GM19324 (cell line): ENCODE measurements around the gene FBLIM1.
A peak's percentile ranks its signal among the peaks of the same experiment; 100 is the strongest.

Experiments
- ATAC-seq: cut with Tn5 transposase; IDR thresholded peaks from one replicate; pipeline ENCODE4 v1.9.1; 2021; ENCODE audit warnings: mild to moderate bottlenecking, moderate library complexity; ENCODE audit not compliant: unreplicated experiment, low FRiP score

FBLIM1 gene

GRCh38 chr1:15730936-15731335 lies 27.7 kb upstream of the FBLIM1 start:
- no peak for ATAC-seq

- ATAC-seq = no peak
These were observed 26.6 kb upstream of the FBLIM1 start for GRCh38 chr1:15731735-15732685.

GRCh38 chr1:15732686-15733081 lies 25.9 kb upstream of the FBLIM1 start:
- ATAC-seq = no peak

GRCh38 chr1:15733218-15733725 lies 25.3 kb upstream of the FBLIM1 start:
- no peak for ATAC-seq

- ATAC-seq = no peak
These were observed 24.8 kb upstream of the FBLIM1 start for GRCh38 chr1:15733726-15734226.

- no peak for ATAC-seq
These were observed 24.3 kb upstream of the FBLIM1 start for GRCh38 chr1:15734296-15734695.

- no peak for ATAC-seq
These were observed 23.7 kb upstream of the FBLIM1 start for GRCh38 chr1:15734901-15735300.

- ATAC-seq = no peak
These were observed 23.1 kb upstream of the FBLIM1 start for GRCh38 chr1:15735304-15736037.

- ATAC-seq = no peak
These were observed 22.3 kb upstream of the FBLIM1 start, which contains the start of gene SLC25A34 for GRCh38 chr1:15736038-15736891. TSS of gene SLC25A34 (plus strand) at chr1:15736258. CDS start at chr1:15736486, 228 bp downstream.

GRCh38 chr1:15736892-15737261 lies 21.7 kb upstream of the FBLIM1 start:
- ATAC-seq = no peak

GRCh38 chr1:15737324-15738319 lies 21.0 kb upstream of the FBLIM1 start:
- no peak for ATAC-seq

- no peak for ATAC-seq
These were observed 20.0 kb upstream of the FBLIM1 start for GRCh38 chr1:15738416-15739113.

GRCh38 chr1:15739259-15739658 lies 19.3 kb upstream of the FBLIM1 start:
- no peak for ATAC-seq

GRCh38 chr1:15739745-15740144 lies 18.9 kb upstream of the FBLIM1 start:
- ATAC-seq = no peak

- peak; percentile 53 for ATAC-seq
These were observed 17.4 kb upstream of the FBLIM1 start for GRCh38 chr1:15740924-15741850.

- no peak for ATAC-seq
These were observed 16.2 kb upstream of the FBLIM1 start, which contains the start of gene TMEM82 for GRCh38 chr1:15742339-15742801. TSS of gene TMEM82 (plus strand) at chr1:15742499. CDS start at chr1:15742560, 61 bp downstream.

- ATAC-seq = no peak
These were observed 14.4 kb upstream of the FBLIM1 start for GRCh38 chr1:15744122-15744679.
